Epithelial cell of esophagus (primary cell): ENCODE results near the gene BAIAP2.
"Not testable (repeated sequence)": the region's sequence is repeated elsewhere in the genome, so short reads cannot be mapped to it uniquely, and the experiment has no call there.

ENCODE experiments used
- DNase-seq: peaks from one replicate; pipeline ENCODE4 v3.0.0; 2010; ENCODE audit warnings: low read depth
- H3K4me3 ChIP-seq: 2 replicates; pipeline ENCODE4 v1.5.1; 2011; ENCODE audit warnings: mild to moderate bottlenecking, low read length, control low read depth
- TF ChIP-seq, protein P1 (sequence below): IDR thresholded peaks from 2 replicates; pipeline ENCODE4 v1.5.1; 2011; ENCODE audit warnings: low read depth, mild to moderate bottlenecking, low read length, control low read depth, inconsistent platforms; ENCODE audit not compliant: insufficient read depth; ENCODE audit errors: missing control alignments

Gene BAIAP2

DNA sequence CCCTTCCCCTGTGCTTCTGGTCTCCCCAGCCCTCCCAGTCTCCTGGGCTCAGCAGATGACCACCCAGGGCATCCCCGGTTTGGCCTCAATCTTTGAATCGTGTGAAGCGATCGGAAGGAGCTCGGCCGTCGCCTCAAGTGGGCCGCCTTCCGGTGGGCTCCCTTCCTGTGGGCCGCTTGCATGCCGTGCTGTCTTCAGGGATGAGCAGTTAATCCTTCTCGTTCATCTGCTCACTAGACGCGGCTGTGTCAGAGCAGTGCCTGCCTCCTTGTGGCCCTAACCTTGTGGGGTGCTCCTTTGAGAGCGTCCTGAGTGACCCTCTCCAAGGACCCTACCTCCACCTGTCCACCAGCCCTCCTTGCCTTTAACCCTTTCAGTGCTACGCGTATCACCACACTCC is 40.4 kb downstream of the BAIAP2 start:
- TF ChIP-seq, protein P1, sequence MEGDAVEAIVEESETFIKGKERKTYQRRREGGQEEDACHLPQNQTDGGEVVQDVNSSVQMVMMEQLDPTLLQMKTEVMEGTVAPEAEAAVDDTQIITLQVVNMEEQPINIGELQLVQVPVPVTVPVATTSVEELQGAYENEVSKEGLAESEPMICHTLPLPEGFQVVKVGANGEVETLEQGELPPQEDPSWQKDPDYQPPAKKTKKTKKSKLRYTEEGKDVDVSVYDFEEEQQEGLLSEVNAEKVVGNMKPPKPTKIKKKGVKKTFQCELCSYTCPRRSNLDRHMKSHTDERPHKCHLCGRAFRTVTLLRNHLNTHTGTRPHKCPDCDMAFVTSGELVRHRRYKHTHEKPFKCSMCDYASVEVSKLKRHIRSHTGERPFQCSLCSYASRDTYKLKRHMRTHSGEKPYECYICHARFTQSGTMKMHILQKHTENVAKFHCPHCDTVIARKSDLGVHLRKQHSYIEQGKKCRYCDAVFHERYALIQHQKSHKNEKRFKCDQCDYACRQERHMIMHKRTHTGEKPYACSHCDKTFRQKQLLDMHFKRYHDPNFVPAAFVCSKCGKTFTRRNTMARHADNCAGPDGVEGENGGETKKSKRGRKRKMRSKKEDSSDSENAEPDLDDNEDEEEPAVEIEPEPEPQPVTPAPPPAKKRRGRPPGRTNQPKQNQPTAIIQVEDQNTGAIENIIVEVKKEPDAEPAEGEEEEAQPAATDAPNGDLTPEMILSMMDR: no peak
- no peak overlapping the region for H3K4me3 ChIP-seq
- no peak for DNase-seq

DNA sequence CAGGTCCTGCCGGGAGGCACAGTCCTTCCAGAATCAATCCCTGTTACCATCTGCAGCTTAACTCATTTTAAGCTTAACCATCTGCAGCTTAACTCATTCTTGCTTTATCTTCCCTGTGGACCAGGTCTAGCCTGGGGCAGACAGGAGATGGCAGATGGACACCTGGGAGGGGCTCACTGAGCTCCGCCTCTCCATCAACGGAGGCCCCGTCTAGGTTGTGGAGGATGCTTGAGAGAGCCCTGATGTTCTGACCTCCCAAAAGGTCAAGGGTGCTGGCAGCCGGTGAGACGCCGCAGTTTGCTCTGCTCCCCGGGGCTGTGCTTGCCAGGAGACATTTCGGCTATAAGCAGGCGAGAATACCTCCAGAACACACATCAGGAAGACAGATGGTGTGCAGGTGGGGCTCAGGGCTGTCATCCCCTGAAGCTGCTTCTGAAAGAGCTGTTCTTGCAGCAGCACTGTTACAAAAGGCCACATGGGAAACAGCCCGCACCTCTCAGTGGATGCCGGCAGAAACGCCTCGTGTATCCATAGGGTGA is 41.3 kb downstream of the BAIAP2 start:
- H3K4me3 ChIP-seq: no peak overlapping the region
- no peak for DNase-seq
- TF ChIP-seq, protein P1: no peak

DNA sequence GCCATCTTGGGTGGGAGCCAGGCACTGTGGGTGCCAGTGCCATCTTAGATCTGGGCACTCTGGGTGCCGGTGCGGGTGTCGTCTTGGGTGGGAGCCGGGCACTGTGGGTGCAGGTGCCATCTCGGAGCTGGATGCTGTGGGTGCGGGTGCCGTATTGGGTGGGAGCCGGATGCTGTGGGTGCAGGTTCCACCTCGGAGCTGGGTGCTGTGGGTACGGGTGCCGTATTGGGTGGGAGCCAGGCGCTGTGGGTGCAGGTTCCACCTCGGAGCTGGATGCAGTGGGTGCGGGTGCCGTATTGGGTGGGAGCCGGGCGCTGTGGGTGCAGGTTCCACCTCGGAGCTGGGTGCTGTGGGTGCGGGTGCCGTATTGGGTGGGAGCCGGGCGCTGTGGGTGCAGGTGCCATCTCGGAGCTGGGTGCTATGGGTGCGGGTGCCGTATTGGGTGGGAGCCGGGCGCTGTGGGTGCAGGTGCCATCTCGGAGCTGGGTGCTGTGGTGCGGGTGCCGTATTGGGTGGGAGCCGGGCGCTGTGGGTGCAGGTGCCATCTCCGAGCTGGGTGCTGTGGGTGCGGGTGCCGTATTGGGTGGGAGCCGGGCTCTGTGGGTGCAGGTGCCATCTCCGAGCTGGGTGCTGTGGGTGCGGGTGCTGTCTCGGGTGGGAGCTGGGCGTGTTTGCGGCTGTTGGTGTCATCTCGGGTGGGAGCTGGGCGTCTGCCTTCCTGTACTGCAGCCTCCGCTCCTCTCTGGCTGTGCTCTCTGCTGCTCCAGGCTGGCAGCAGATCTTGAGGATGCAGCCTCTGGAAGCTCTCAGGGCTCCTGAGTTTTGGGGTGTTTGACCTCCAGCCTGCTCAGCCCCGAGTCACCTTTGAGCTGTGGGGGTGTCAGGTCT is 43.3 kb downstream of the BAIAP2 start:
- not testable (repeated sequence) for H3K4me3 ChIP-seq, DNase-seq

DNA sequence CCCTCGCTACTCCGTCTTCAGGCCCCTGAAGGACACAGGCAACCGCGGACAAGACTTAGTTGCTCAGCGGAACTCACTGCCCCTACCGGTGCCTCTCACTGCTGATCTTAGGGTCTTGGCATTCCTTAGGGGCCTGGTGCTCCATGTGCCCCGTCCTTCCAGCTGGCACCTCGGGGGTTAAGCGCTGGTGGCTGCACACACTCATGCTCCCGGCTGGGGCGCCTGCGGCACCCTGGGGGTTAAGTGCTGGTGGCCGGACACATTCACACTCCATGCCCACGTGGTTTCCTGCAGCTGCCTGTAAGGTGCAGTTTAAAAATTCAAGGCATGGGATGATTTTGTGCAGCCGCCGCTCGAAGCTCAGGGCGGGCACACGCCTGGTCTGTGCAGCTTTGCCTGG is 45.1 kb downstream of the BAIAP2 start:
- no peak for DNase-seq
- no peak overlapping the region for H3K4me3 ChIP-seq
- TF ChIP-seq, protein P1: no peak

DNA sequence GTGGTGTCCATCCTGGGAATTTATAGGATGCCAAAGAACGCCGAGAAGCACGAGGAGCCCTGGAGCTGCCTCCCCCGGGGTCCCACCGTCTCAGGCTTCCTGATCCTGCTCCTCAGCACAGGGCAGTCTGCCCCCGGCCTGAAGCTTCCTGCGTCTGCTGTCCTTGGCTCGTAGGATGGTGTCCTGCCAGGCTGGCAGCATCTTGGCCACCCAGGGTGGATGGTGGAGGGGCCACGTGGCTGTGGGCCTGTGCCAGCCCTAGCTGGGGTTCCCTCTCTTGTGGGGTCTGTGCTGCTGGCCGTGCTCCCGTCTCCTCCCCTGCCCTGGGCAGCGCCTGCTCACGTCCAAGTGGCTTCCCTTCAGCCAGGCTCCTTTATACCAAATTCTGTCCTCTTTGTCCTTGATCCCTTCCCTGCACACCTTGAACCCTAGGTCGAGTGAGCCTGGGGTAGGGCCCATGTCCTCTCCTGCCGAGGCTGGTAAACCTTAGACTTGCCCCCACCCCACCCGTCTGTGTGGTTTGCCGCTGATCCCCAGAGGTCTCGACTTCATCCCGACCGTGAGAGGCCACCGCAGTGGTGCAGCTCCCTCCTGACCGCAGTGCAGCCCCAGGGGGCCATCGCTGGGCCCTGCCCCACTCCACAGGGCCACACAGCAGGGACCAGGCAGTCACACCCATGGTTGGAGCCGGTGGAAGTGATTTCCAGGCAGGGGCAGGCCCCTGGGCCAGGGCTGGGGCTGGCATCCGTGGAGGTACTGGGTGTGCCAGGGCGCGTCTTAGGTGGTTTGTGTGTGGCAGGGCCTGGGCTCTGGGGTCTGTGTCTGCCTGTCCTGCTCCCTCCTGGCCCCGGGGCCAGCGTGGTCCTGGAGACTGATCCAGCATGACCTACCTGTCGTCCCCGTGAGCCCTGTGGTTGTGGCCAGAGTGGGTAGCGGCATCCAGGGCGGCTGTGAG is 46.5 kb downstream of the BAIAP2 start:
- TF ChIP-seq, protein P1: no peak
- no peak overlapping the region for H3K4me3 ChIP-seq
- DNase-seq: no peak

DNA sequence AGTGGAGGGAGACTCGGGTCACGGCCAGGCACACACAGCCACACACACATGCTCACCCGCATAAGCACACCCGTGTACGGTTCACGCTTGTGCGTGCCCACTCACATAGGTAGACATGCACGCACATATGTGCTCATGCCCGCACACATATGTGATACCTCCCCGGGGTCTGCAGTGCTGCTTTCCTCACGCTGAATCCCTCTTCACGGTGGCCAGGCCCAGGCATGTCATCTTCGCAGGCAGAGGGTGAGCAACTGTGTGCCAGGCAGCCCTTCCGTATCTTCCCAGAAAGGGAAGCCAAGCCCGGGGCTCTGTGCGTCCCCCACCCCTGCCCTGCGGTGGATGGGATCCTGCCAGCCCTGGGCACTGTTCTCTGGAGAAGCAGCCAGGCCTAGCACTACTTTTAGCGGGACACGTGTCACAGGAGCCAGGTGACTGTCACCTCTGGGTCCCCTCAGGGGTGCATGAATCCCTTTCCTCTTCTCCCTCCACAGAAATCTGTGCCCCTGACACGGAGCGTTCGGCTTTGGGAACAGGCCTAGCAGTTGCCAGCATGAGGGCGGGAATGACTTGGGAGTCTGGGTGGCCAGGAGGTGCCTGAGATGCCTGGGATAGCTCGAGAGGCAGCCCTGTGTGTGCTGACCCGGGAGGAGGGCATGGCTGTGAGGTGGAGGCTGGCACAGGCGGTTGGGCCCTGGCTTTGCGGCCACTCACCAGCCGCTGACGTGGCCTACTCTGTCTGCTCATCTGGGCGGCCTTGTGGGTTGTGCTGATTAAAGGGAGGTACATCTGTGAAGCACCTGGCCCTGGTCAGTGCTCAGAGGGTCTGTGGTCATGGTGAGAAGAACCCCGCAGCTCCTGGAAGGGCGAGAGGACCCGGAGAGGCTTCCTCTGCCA is 47.5 kb downstream of the BAIAP2 start:
- DNase-seq: peak; percentile 59

More for the DNA sequence above, 47.5 kb downstream of the BAIAP2 start:
- H3K4me3 ChIP-seq: no peak overlapping the region
- TF ChIP-seq, protein P1: no peak
